NCI-H69 (cell line): ENCODE results near the gene NLRP7.
"Not testable (repeated sequence)": the region's sequence is repeated elsewhere in the genome, so short reads cannot be mapped to it uniquely, and the experiment has no call there.

ENCODE experiments used
- DNase-seq: peaks from one replicate; lab custom pipeline; 2025; lab: John Stamatoyannopoulos, UW

The NLRP7 gene

DNA sequence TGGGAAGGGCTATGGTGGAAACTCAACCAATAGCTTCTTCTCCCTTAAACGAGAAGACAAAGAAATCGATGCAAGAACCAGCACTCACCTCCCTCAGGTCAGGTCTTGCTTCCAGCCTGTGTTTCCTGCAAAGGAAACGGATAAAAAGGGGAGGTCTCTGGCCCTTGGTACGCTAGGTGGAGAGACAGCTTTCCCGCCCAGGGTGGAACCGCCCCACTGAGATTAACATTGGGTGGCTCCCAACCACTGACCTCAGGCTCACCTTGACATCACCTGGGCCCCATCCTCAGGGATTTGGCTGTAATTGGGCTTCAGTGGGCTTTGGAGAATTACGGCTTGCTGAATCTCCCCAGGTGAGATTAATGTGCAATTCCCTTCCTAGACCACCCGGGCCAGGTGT is at the start of gene NLRP7:
NLRP7 (minus strand) TSS at position 150 of the 400 bp plus-strand sequence.
- no peak for DNase-seq

DNA sequence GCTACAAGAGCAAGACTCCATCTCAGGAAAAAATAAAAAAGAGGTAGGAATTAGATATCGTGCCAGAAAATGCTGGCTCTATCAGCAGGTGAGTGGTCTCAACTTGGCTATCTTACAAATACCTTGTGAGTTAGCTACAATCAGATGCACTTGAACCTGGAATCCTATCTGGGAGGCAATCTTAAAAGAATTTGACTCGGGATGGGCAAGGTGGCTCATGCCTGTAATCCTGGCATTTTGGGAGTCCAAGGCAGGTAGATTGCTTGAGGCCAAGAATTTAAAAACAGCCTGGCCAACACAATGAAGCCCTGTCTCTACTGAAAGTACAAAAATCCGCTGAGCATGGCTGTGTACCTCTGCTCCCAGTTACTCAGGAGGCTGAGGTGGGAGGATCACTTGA is 48.2 kb upstream of the NLRP7 start:
- no peak for DNase-seq

- DNase-seq = not testable (repeated sequence)
These were observed 42.2 kb upstream of the NLRP7 start for GRCh38 chr19:54989531-54989930.

GRCh38 chr19:54982562-54982961 is 35.2 kb upstream of the NLRP7 start:
- not testable (repeated sequence) for DNase-seq

GRCh38 chr19:54973229-54974090 is 26.1 kb upstream of the NLRP7 start:
- not testable (repeated sequence) for DNase-seq

DNA sequence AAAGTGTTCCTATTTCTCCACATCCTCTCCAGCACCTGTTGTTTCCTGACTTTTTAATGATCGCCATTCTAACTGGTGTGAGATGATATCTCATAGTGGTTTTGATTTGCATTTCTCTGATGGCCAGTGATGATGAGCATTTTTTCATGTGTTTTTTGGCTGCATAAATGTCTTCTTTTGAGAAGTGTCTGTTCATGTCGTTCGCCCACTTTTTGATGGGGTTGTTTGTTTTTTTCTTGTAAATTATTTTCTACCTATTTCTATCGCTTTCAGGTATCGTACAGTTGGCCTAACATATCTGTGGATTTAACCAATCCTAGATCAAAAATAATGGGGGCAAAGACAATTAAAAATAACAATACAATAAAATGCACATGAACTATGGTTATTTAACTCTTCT is 24.1 kb upstream of the NLRP7 start:
- not testable (repeated sequence) for DNase-seq

DNA sequence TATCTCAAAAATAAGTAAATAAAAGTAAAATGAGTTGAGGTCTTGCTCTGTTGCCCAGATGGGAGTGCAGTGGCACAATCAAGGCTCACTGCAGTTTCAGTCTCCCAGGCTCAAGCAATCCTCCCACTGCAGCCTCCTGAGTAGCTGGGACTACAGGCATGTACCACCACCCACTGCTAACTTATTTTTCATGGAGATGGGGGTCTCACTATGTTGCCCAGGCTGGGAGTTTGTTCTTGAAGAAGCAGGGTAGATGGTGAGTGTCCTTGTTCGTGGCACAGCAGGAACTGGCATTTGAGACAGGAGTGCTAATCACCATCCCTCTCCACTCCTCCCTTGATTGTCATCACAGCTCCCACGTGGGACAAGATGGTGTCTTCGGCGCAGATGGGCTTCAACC is 22.3 kb upstream of the NLRP7 start:
- DNase-seq = no peak

DNA sequence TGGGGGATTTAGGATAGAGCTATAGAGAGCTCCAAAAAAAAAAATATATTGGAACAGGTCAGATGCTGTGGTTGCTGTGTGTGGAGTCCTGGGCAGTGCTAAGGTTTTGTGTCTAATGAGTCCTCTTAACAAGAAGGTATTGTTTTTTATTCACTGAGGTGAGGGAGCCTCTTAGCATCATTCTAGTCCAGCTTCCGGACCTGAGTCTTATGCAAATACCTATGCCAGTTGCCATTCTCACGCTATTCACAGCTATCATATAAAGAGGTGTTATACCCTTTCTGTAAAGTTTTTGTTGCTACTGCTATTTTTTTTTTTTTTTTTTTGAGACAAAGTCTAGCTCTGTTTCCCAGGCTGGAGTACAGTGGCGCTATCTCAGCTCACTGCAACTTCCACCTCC is 20.3 kb upstream of the NLRP7 start:
- no peak for DNase-seq

DNA sequence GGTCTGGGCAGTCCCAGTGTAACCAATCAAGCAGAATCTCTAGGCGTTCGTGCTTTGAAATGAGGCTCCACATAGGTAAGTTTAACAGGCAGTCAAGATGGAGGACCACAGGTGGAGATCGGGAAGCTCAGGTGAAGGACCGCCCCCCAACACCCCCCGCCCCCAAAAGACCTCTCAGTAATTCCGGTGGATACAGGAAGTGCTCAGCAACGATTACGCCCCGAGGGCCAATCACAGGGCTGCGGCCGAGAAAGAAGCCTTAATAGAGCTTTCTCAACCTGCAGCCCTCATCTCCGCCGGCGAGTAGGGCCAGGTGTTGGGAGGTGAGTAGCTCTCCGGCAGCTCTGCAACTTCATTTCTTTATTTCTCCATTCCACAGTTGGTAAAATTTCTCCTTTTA is 17.7 kb upstream of the NLRP7 start:
- peak; percentile 47 for DNase-seq

GRCh38 chr19:54959840-54960239 is 12.5 kb upstream of the NLRP7 start:
- DNase-seq = no peak

DNA sequence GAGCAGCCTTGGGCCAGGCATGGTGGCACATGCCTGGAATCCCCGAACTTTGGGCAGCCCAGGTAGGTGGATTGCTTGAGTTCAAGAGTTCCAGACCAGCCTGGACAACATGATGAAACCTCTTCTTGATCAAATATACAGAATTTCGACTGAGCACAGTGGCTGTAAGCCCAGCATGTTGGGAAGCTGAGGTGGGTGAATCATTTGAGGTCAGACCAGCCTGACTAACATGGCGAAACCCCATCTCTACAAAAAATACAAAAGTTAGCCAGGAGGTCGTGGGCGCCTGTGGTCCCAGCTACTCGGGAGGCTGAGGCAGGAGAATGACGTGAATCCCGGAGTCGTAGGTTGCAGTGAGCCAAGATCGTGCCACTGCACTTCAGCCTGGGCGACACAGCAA is 8.0 kb upstream of the NLRP7 start:
- no peak for DNase-seq

- not testable (repeated sequence) for DNase-seq
These were observed 6.0 kb upstream of the NLRP7 start for GRCh38 chr19:54953345-54953713.

- no peak for DNase-seq
These were observed 5.4 kb upstream of the NLRP7 start for GRCh38 chr19:54952591-54953344.

DNA sequence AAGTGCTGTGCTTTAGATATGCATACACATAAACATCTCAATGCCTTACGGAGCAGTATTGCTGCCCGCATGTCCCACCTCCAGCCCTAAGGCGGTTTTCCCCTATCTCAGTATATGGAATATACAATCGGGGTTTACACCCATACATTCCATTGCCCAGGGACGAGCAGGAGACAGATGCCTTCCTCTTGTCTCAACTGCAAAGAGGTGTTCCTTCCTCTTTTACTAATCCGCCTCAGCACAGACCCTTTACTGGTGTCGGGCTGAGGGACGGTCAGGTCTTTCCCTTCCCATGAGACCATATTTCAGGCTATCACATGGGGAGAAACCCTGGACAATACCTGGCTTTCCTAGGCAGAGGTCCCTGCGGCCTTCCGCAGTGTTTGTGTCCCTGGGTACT is 3.2 kb upstream of the NLRP7 start:
- not testable (repeated sequence) for DNase-seq

DNA sequence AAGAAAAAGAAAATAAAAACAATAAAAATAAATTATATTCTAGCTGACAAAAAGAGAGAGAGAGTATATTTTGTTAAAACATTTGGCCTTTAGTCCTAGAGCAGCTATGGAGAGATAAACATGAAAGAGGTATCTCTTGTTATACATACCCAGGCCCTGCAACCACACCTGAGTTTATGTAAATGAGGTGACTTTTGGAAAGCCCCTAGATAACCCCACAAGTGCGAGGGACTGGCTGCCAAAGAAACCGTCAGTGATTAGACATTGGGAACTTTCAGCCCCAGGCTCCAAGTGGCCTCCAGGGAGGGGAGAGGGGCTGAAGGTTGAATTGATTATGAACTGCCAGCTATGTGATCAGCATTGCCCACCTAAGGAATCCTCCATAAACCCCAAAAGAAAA is 2.1 kb upstream of the NLRP7 start:
- DNase-seq = no peak

DNA sequence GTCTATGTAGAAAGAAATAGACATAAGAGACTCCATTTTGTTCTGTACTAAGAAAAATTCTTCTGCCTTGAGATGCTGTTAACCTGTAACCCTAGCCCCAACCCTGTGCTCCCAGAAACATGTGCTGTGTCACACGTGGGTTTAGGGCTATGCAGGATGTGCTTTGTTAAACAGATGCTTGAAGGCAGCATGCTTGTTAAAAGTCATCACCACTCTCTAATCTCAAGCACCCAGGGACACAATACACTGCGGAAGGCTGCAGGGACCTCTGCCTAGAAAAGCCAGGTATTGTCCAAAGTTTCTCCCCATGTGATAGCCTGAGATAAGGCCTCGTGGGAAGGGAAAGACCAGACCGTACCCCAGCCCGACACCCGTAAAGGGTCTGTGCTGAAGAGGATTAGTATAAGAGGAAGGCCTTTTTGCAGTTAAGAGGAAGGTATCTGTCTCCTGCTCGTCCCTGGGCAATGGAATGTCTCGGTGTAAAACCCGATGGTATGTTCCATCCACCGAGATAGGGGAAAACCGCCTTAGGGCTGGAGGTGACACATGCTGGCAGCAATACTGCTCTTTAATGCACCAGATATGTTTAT is 3.5 kb downstream of the NLRP7 start:
- DNase-seq = not testable (repeated sequence)

GRCh38 chr19:54939538-54939937 is 7.8 kb downstream of the NLRP7 start:
- not testable (repeated sequence) for DNase-seq

GRCh38 chr19:54938906-54939305 is 8.4 kb downstream of the NLRP7 start:
- no peak for DNase-seq

- DNase-seq = no peak
These were observed 9.4 kb downstream of the NLRP7 start for GRCh38 chr19:54937926-54938325.

GRCh38 chr19:54928299-54928698 is 19.0 kb downstream of the NLRP7 start:
- DNase-seq = peak; percentile 16

- DNase-seq = no peak
These were observed 24.1 kb downstream of the NLRP7 start for GRCh38 chr19:54923276-54923675.

DNA sequence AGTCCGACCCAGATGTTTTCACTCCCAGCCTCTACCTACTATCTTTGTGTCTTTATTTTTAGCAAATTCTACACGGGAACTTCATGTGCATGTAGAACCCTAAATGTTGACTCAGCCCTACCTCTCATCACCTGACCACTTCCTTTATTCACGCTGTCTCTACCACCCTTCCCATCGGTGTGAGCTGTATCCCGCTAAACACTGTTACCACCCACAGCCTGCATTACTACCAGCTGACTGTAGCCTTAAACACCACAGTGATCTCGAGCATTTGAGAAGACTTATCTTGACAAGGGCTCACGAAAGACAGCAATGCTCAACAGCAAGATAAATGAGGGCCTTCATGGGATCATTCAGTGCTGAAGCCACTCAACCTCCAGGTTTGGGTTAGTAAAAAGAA is 26.2 kb downstream of the NLRP7 start:
- no peak for DNase-seq
